Endothelial cell of umbilical vein (primary cell): ENCODE data around the gene ABI3BP. TPM values are rescaled to one million over a fixed set of nuclear protein-coding genes. Genes with fewer than 3 reads are reported as not detected.

ENCODE experiments used
- BruUV-seq: library from RNA; stranded (reverse); fragments of 400-500 nt; replicated peaks from 2 replicates; lab custom pipeline; 2021; lab: Mats Ljungman, UMichigan
- CTCF ChIA-PET: fragments of 300-600, 350-600 bp; sonication (Branson Sonifier 250); formaldehyde crosslinking; loops from one replicate; lab custom pipeline; 2021; ENCODE audit warnings: antibody characterized with exemption, inconsistent platforms; lab: Charles Lee
- POLR2A ChIA-PET: fragments of 300-600, 350-600 bp; sonication (Branson Sonifier 250); formaldehyde crosslinking; loops from one replicate; lab custom pipeline; 2021; ENCODE audit warnings: antibody characterized with exemption, inconsistent platforms; lab: Charles Lee
- DNase-seq: peaks from one replicate; pipeline ENCODE4 v3.0.0-alpha.2; 2011; ENCODE audit warnings: low read depth, low spot score
- FAIRE-seq: peaks from 2 replicates; lab custom pipeline; 2011; peaks lifted over from hg19 to GRCh38; lab: Jason Lieb, UNC
- H2AFZ ChIP-seq: 2 replicates; pipeline ENCODE4 v1.6.0; 2012; ENCODE audit warnings: low read depth, low read length, control low read depth, inconsistent platforms
- H3K27ac ChIP-seq: 2 replicates; pipeline ENCODE4 v1.5.1; 2011; ENCODE audit warnings: low read depth, mild to moderate bottlenecking, control low read depth, low read length, moderate library complexity; ENCODE audit not compliant: insufficient read depth
- H3K27me3 ChIP-seq, 2 experiments: 2 replicates each; pipeline versions ENCODE4 v1.6.0 to v1.6.1; 2011; ENCODE audit warnings: low read length in 2 of 2, mixed read lengths in 1 of 2; ENCODE audit not compliant: control insufficient read depth in 2 of 2, insufficient read depth in 2 of 2
- H3K36me3 ChIP-seq, 2 experiments: 2 replicates in 1 of 2; 3 replicates in 1 of 2; pipeline ENCODE4 v1.5.1; 2011; ENCODE audit warnings: low read length in 2 of 2, mild to moderate bottlenecking in 1 of 2, moderate library complexity in 1 of 2; ENCODE audit not compliant: control insufficient read depth in 2 of 2, insufficient read depth in 2 of 2; ENCODE audit errors: extremely low read depth in 1 of 2
- H3K4me1 ChIP-seq: 3 replicates; pipeline ENCODE4 v1.5.1; 2011; ENCODE audit warnings: mild to moderate bottlenecking, low read length; ENCODE audit not compliant: control insufficient read depth, insufficient read depth; ENCODE audit errors: extremely low read depth
- H3K4me2 ChIP-seq: 2 replicates; pipeline ENCODE4 v1.6.1; 2011; ENCODE audit warnings: low read length, control low read depth, mixed read lengths; ENCODE audit not compliant: insufficient read depth
- H3K4me3 ChIP-seq, 3 experiments: fragments of 200-600 bp in 1 of 3; sonication (generic), shearing (Covaris generic) in 1 of 3; replicated peaks in 1 of 3; 2 replicates each; pipeline ENCODE4 v1.5.1; 2011 to 2016; ENCODE audit warnings: control low read depth in 3 of 3, low read length in 3 of 3, mild to moderate bottlenecking in 2 of 3, inconsistent platforms in 1 of 3, low read depth in 1 of 3, moderate library complexity in 1 of 3; ENCODE audit not compliant: insufficient read depth in 1 of 3
- H3K79me2 ChIP-seq: 2 replicates; pipeline ENCODE4 v1.6.0; 2012; ENCODE audit warnings: low read length, inconsistent platforms; ENCODE audit not compliant: control insufficient read depth, insufficient read depth
- H3K9ac ChIP-seq: replicated peaks from 2 replicates; pipeline ENCODE3; 2011; ENCODE audit warnings: low read length, control low read depth; ENCODE audit not compliant: insufficient read depth; ENCODE audit errors: extremely low read depth
- H3K9me1 ChIP-seq: replicated peaks from 3 replicates; pipeline ENCODE4 v1.6.0; 2011; ENCODE audit warnings: mild to moderate bottlenecking, low read length; ENCODE audit not compliant: control insufficient read depth, insufficient read depth; ENCODE audit errors: extremely low read depth
- H3K9me3 ChIP-seq: replicated peaks from 2 replicates; pipeline ENCODE4 v1.5.1; 2012; ENCODE audit warnings: low read length, inconsistent platforms; ENCODE audit not compliant: control insufficient read depth, insufficient read depth
- H4K20me1 ChIP-seq: replicated peaks from 2 replicates; pipeline ENCODE3; 2011; ENCODE audit warnings: mild to moderate bottlenecking, low read length; ENCODE audit not compliant: control insufficient read depth, insufficient read depth; ENCODE audit errors: extremely low read depth
- EZH2 ChIP-seq: IDR thresholded peaks from 2 replicates; pipeline ENCODE4 v1.6.1; 2012; ENCODE audit warnings: borderline replicate concordance, low read depth, mild to moderate bottlenecking, moderate library complexity, low read length, inconsistent platforms; ENCODE audit not compliant: severe bottlenecking
- FOS ChIP-seq: IDR thresholded peaks from 2 replicates; pipeline ENCODE4 v1.6.1; 2011; ENCODE audit warnings: mild to moderate bottlenecking, low read length, moderate library complexity, borderline replicate concordance; ENCODE audit not compliant: insufficient read depth
- GATA2 ChIP-seq: IDR thresholded peaks from 2 replicates; pipeline ENCODE4 v1.7.0; 2011; ENCODE audit warnings: low read depth, mild to moderate bottlenecking, moderate library complexity, mixed read lengths, low read length; ENCODE audit not compliant: insufficient read length, insufficient read depth
- JUN ChIP-seq: IDR thresholded peaks from 2 replicates; pipeline ENCODE4 v1.6.1; 2011; ENCODE audit warnings: borderline replicate concordance, low read depth; ENCODE audit not compliant: insufficient read length, insufficient read depth
- MAX ChIP-seq: IDR thresholded peaks from 2 replicates; pipeline ENCODE4 v1.6.1; 2011; ENCODE audit not compliant: insufficient read depth, insufficient read length
- MYC ChIP-seq: IDR thresholded peaks from one replicate; pipeline ENCODE4 v1.6.1; 2011; ENCODE audit warnings: mild to moderate bottlenecking, low read depth, low read length
- POLR2A ChIP-seq: IDR thresholded peaks from 2 replicates; pipeline ENCODE4 v1.6.1; 2012; ENCODE audit warnings: low read depth, mild to moderate bottlenecking, control low read depth, low read length
- POLR2AphosphoS5 ChIP-seq: IDR thresholded peaks from 2 replicates; pipeline ENCODE4 v1.6.1; 2012; ENCODE audit warnings: low read depth, mild to moderate bottlenecking, control low read depth, low read length, moderate library complexity; ENCODE audit not compliant: insufficient read depth
- dilution Hi-C: fragments of 300-500 bp; cut with MboI; formaldehyde crosslinking; loops from one replicate; pipeline ENCODE4 v1.15.0; 2019; ENCODE audit warnings: low sequenced_read_pairs; ENCODE audit not compliant: extremely low pct_ligation_motif_present
- intact Hi-C: fragments of 100-400 bp; cut with micrococcal nuclease; formaldehyde crosslinking; loops from one replicate; pipeline ENCODE4 v1.10.0; 2022
- polyA plus RNA-seq, 4 experiments: library from polyadenylated mRNA; depleted of rRNA in 3 of 4; stranded (reverse) in 3 of 4; unstranded in 1 of 4; fragments of >200 nt; gene quantifications; 2 replicates each; pipeline versions ENCODE4 v1.2.1 to v1.2.3, GENCODE V29; 2011 to 2012; ENCODE audit warnings: missing spikeins in 1 of 4
- total RNA-seq: library from RNA; stranded (reverse); gene quantifications from 2 replicates; pipeline ENCODE4 v1.2.3, GENCODE V29; 2021
- TF ChIP-seq, protein P1 (sequence below), 2 donors: IDR thresholded peaks; 1 replicate in 1 of 2; 2 replicates in 1 of 2; pipeline ENCODE4 v1.5.1; 2011; ENCODE audit warnings: low read length in 2 of 2, mild to moderate bottlenecking in 2 of 2, moderate library complexity in 2 of 2, control low read depth in 1 of 2, inconsistent platforms in 1 of 2, low read depth in 1 of 2; ENCODE audit not compliant: insufficient read depth in 1 of 2; ENCODE audit errors: extremely low read depth in 1 of 2

Gene ABI3BP
- total and polyA plus RNA-seq, 2 donors (not counting 3 experiments of a cell fraction or from before 2014, with no cell fraction given) = 78.1 to 106 TPM

DNA sequence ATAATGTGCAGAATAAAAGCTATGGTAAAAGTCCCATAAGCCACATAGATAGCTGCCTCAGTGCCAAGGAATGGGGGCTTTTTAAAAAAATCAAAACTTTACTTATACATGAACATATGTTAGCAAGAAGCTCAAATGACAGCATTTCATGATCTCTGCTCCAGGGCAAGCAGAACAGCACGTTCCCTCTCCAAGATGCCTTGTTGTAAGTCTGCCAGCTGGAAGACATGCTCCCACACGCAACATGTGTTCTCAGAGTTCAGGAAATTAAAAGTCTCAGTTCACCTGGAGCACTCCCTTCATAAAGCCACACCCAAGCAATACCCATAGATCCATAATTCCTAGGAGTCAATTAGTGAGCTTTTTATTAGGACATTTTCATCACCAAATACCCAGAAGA, 52.2 kb downstream of the ABI3BP start:
- H3K4me3 ChIP-seq = no peak overlapping the region
- no peak overlapping the region for H3K27ac ChIP-seq
- H3K27me3 ChIP-seq = no peaks in the 10 kb centered on the region
- no peaks in the 10 kb centered on the region for H3K9me1 ChIP-seq
- H3K36me3 ChIP-seq = no peaks in the 10 kb centered on the region
- POLR2A ChIA-PET = no interaction called here
- no peak for DNase-seq
- CTCF ChIA-PET = no interaction called here
- H3K9ac ChIP-seq = no peak overlapping the region
- intact Hi-C loops = no loop called here
- no peak for FAIRE-seq
- no TSS peak for BruUV-seq
- dilution Hi-C loops = no loop called here
- no peaks in the 10 kb centered on the region for H3K9me3 ChIP-seq
- H3K4me1 ChIP-seq = no peaks in the 10 kb centered on the region
- no peak overlapping the region for H2AFZ ChIP-seq
- no peaks in the 10 kb centered on the region for H4K20me1 ChIP-seq
- TF ChIP-seq POLR2AphosphoS5 (no peak), GATA2 (no peak), FOS (no peak), MAX (no peak), JUN (no peak), MYC (no peak), POLR2A (no peak), EZH2 (no peak)
- TF ChIP-seq, protein P1, sequence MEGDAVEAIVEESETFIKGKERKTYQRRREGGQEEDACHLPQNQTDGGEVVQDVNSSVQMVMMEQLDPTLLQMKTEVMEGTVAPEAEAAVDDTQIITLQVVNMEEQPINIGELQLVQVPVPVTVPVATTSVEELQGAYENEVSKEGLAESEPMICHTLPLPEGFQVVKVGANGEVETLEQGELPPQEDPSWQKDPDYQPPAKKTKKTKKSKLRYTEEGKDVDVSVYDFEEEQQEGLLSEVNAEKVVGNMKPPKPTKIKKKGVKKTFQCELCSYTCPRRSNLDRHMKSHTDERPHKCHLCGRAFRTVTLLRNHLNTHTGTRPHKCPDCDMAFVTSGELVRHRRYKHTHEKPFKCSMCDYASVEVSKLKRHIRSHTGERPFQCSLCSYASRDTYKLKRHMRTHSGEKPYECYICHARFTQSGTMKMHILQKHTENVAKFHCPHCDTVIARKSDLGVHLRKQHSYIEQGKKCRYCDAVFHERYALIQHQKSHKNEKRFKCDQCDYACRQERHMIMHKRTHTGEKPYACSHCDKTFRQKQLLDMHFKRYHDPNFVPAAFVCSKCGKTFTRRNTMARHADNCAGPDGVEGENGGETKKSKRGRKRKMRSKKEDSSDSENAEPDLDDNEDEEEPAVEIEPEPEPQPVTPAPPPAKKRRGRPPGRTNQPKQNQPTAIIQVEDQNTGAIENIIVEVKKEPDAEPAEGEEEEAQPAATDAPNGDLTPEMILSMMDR (IDR thresholded peaks at IDR 0.05; ENCODE audit: extremely low read depth in 1 of 2, insufficient read depth in 1 of 2, low read depth in 1 of 2, low read length in 2 of 2) = no peak
- no peak overlapping the region for H3K4me2 ChIP-seq
- H3K79me2 ChIP-seq = no peaks in the 10 kb centered on the region
